ENCODE data around the gene RPL37A.

RPL37A gene

DNA sequence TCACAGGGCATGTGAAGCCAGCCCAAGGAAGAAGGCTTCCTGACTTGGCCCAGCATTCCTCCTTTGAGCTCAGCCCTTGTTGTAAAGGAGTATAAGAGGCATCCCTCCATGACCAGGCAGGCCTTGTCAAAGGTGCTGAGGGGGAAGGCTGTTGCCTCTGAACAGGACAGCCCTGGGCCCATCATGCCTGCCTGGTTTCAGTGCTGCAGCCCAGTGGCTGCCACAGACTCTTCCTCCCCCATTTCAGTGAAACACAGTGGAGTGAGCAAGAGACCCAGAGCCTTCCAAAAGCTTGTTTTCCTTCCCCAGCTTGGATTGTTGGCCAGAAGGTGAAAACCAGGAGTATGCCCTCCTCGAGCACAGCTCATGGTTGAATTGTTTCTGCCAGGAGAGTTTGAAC, 19.9 kb upstream of the RPL37A start:
- Histone ChIP-seq H3K36me3 (ENCODE audit: insufficient read depth, insufficient read length, low read length) (peaks cover 70% of the 10 kb centered on the region), H3K9me3 (ENCODE audit: insufficient read depth, low read length) (no peaks in the 10 kb centered on the region), H3K27me3 (ENCODE audit: insufficient read depth, insufficient read length) (no peaks in the 10 kb centered on the region), H3K9ac (ENCODE audit: insufficient read length, low read depth) (no peak overlapping the region), H3K4me3 (ENCODE audit: insufficient read length, low read depth) (no peak overlapping the region), H3K4me1 (ENCODE audit: insufficient read depth, insufficient read length) (peaks cover 9% of the 10 kb centered on the region)
- DNase-seq (ENCODE audit: low read depth, low spot score): no peak
- no peak for TF ChIP-seq SUZ12 (IDR thresholded peaks at IDR 0.05; ENCODE audit: extremely low read depth, insufficient read depth, insufficient read length)
- no peak for TF ChIP-seq ZNF274 (IDR thresholded peaks at IDR 0.05; ENCODE audit: low read depth, low read length)
- no peak for TF ChIP-seq YY1 (IDR thresholded peaks at IDR 0.05; ENCODE audit: insufficient read depth, insufficient read length)

DNA sequence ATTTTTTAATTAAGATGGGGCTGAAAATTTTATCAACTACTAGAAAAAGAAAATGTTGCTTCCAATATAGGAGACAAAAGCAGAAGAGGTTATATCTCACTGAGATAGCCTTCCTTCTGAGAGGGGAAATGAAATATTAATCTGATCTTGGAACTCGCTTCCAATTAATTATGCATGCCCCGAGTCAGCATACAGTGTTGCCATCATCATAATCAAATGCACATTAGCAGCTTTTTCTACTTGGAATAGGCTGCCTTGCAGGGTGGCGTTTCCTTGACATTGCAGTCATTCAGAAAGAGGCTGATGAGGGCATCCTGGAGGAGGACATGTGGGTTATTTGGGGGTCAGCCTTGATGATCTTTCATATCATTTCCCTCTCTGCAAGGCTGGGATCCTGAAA, 18.4 kb upstream of the RPL37A start:
- Histone ChIP-seq H3K4me1 (ENCODE audit: insufficient read depth, insufficient read length) (peaks cover 9% of the 10 kb centered on the region), H3K27me3 (ENCODE audit: insufficient read depth, insufficient read length) (no peaks in the 10 kb centered on the region), H3K9me3 (ENCODE audit: insufficient read depth, low read length) (no peaks in the 10 kb centered on the region), H3K4me3 (ENCODE audit: insufficient read length, low read depth) (no peak overlapping the region), H3K9ac (ENCODE audit: insufficient read length, low read depth) (no peak overlapping the region), H3K36me3 (ENCODE audit: insufficient read depth, insufficient read length, low read length) (peaks cover 67% of the 10 kb centered on the region)
- no peak for TF ChIP-seq SUZ12 (IDR thresholded peaks at IDR 0.05; ENCODE audit: extremely low read depth, insufficient read depth, insufficient read length)
- TF ChIP-seq ZNF274 (IDR thresholded peaks at IDR 0.05; ENCODE audit: low read depth, low read length): no peak
- TF ChIP-seq YY1 (IDR thresholded peaks at IDR 0.05; ENCODE audit: insufficient read depth, insufficient read length): no peak
- no peak for DNase-seq (ENCODE audit: low read depth, low spot score)

DNA sequence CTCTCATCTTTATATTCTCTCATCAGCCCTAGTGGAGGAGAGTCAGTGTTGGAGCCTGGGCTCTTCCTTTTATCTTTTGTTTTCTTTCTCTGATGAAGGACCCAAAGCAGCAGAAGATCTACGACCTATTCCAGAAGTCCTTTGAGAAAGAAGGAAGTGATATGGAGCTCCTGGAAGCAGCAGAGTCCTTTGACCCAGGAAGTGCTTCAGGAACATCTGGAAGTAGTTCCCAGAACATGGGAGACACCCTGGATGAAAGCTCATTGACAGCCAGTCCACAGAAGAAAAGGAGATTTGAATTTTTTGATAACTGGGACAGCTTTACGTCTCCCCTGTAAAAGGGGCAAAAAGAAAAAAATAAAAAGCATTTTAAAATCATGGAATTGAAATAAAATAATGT, 16.0 kb upstream of the RPL37A start:
- Histone ChIP-seq H3K4me3 (ENCODE audit: insufficient read length, low read depth) (no peak overlapping the region), H3K9me3 (ENCODE audit: insufficient read depth, low read length) (no peaks in the 10 kb centered on the region), H3K36me3 (ENCODE audit: insufficient read depth, insufficient read length, low read length) (peaks cover 48% of the 10 kb centered on the region), H3K4me1 (ENCODE audit: insufficient read depth, insufficient read length) (peaks cover 9% of the 10 kb centered on the region), H3K9ac (ENCODE audit: insufficient read length, low read depth) (no peak overlapping the region), H3K27me3 (ENCODE audit: insufficient read depth, insufficient read length) (no peaks in the 10 kb centered on the region)
- DNase-seq (ENCODE audit: low read depth, low spot score): no peak
- TF ChIP-seq ZNF274 (IDR thresholded peaks at IDR 0.05; ENCODE audit: low read depth, low read length): no peak
- no peak for TF ChIP-seq SUZ12 (IDR thresholded peaks at IDR 0.05; ENCODE audit: extremely low read depth, insufficient read depth, insufficient read length)
- no peak for TF ChIP-seq YY1 (IDR thresholded peaks at IDR 0.05; ENCODE audit: insufficient read depth, insufficient read length)

- DNase-seq (ENCODE audit: low read depth, low spot score): no peak
- TF ChIP-seq ZNF274 (IDR thresholded peaks at IDR 0.05; ENCODE audit: low read depth, low read length) (no peak), SUZ12 (IDR thresholded peaks at IDR 0.05; ENCODE audit: extremely low read depth, insufficient read depth, insufficient read length) (no peak), YY1 (IDR thresholded peaks at IDR 0.05; ENCODE audit: insufficient read depth, insufficient read length) (no peak)
- no peaks in the 10 kb centered on the region for H3K9me3 ChIP-seq (ENCODE audit: insufficient read depth, low read length)
- peaks cover 23% of the 10 kb centered on the region for H3K36me3 ChIP-seq (ENCODE audit: insufficient read depth, insufficient read length, low read length)
- H3K27me3 ChIP-seq (ENCODE audit: insufficient read depth, insufficient read length): no peaks in the 10 kb centered on the region
- no peak overlapping the region for H3K9ac ChIP-seq (ENCODE audit: insufficient read length, low read depth)
- no peaks in the 10 kb centered on the region for H3K4me1 ChIP-seq (ENCODE audit: insufficient read depth, insufficient read length)
- H3K4me3 ChIP-seq (ENCODE audit: insufficient read length, low read depth): no peak overlapping the region
These were observed 13.4 kb upstream of the RPL37A start for GRCh38 chr2:216485237-216485636.

GRCh38 chr2:216485745-216486144, 12.9 kb upstream of the RPL37A start:
- Histone ChIP-seq H3K27me3 (ENCODE audit: insufficient read depth, insufficient read length) (no peaks in the 10 kb centered on the region), H3K36me3 (ENCODE audit: insufficient read depth, insufficient read length, low read length) (peaks cover 18% of the 10 kb centered on the region), H3K9me3 (ENCODE audit: insufficient read depth, low read length) (no peaks in the 10 kb centered on the region), H3K4me1 (ENCODE audit: insufficient read depth, insufficient read length) (no peaks in the 10 kb centered on the region), H3K9ac (ENCODE audit: insufficient read length, low read depth) (no peak overlapping the region), H3K4me3 (ENCODE audit: insufficient read length, low read depth) (no peak overlapping the region)
- TF ChIP-seq ZNF274 (IDR thresholded peaks at IDR 0.05; ENCODE audit: low read depth, low read length) (no peak), YY1 (IDR thresholded peaks at IDR 0.05; ENCODE audit: insufficient read depth, insufficient read length) (no peak), SUZ12 (IDR thresholded peaks at IDR 0.05; ENCODE audit: extremely low read depth, insufficient read depth, insufficient read length) (no peak)
- no peak for DNase-seq (ENCODE audit: low read depth, low spot score)

DNA sequence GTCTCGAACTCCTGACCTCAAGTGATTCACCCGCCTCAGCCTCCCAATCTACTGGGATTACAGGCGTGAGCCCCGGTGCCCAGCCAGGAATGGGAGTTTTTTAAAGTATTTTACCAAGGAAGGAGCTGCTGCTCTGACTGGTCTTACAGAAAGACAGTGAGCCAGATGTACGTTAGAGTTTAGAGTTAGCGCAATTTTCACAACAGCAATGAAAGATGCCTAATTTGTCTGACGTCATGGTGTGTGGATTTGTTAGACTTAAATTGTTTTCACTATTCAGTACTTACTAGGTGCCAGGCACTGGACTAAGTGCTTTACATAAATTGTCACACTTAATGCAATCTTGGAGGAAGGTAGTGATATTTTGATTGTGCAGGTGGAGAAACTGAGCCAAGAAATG, 12.4 kb upstream of the RPL37A start:
- H3K36me3 ChIP-seq (ENCODE audit: insufficient read depth, insufficient read length, low read length): peaks cover 17% of the 10 kb centered on the region
- no peak for TF ChIP-seq SUZ12 (IDR thresholded peaks at IDR 0.05; ENCODE audit: extremely low read depth, insufficient read depth, insufficient read length)
- TF ChIP-seq YY1 (IDR thresholded peaks at IDR 0.05; ENCODE audit: insufficient read depth, insufficient read length): no peak
- TF ChIP-seq ZNF274 (IDR thresholded peaks at IDR 0.05; ENCODE audit: low read depth, low read length): no peak
- no peak overlapping the region for H3K4me3 ChIP-seq (ENCODE audit: insufficient read length, low read depth)
- H3K4me1 ChIP-seq (ENCODE audit: insufficient read depth, insufficient read length): no peaks in the 10 kb centered on the region
- H3K27me3 ChIP-seq (ENCODE audit: insufficient read depth, insufficient read length): no peaks in the 10 kb centered on the region
- H3K9me3 ChIP-seq (ENCODE audit: insufficient read depth, low read length): no peaks in the 10 kb centered on the region
- H3K9ac ChIP-seq (ENCODE audit: insufficient read length, low read depth): no peak overlapping the region
- no peak for DNase-seq (ENCODE audit: low read depth, low spot score)

- Histone ChIP-seq H3K4me1 (ENCODE audit: insufficient read depth, insufficient read length) (no peaks in the 10 kb centered on the region), H3K9me3 (ENCODE audit: insufficient read depth, low read length) (no peaks in the 10 kb centered on the region), H3K36me3 (ENCODE audit: insufficient read depth, insufficient read length, low read length) (peaks cover 17% of the 10 kb centered on the region), H3K4me3 (ENCODE audit: insufficient read length, low read depth) (no peak overlapping the region), H3K27me3 (ENCODE audit: insufficient read depth, insufficient read length) (no peaks in the 10 kb centered on the region), H3K9ac (ENCODE audit: insufficient read length, low read depth) (no peak overlapping the region)
- no peak for DNase-seq (ENCODE audit: low read depth, low spot score)
- TF ChIP-seq SUZ12 (IDR thresholded peaks at IDR 0.05; ENCODE audit: extremely low read depth, insufficient read depth, insufficient read length) (no peak), ZNF274 (IDR thresholded peaks at IDR 0.05; ENCODE audit: low read depth, low read length) (no peak), YY1 (IDR thresholded peaks at IDR 0.05; ENCODE audit: insufficient read depth, insufficient read length) (no peak)
These were observed 11.9 kb upstream of the RPL37A start for GRCh38 chr2:216486708-216487107.
